Kidney epithelial cell (primary cell): ENCODE measurements around the gene C1QTNF5. TPM values are rescaled to one million over a fixed set of nuclear protein-coding genes. Genes with fewer than 3 reads are reported as not detected.

Experiments used
- DNase-seq: peaks from one replicate; pipeline ENCODE4 v3.0.0-alpha.2; 2010; ENCODE audit warnings: low read depth
- H3K27me3 ChIP-seq: 2 replicates; pipeline ENCODE4 v1.6.0; 2011; ENCODE audit warnings: low read length; ENCODE audit not compliant: control insufficient read depth, insufficient read depth
- H3K36me3 ChIP-seq: 2 replicates; pipeline ENCODE4 v1.5.1; 2011; ENCODE audit warnings: low read length; ENCODE audit not compliant: control insufficient read depth, insufficient read depth
- H3K4me3 ChIP-seq: 2 replicates; pipeline ENCODE4 v1.5.1; 2011; ENCODE audit warnings: low read depth, mild to moderate bottlenecking, control low read depth, low read length
- total RNA-seq: library from RNA; depleted of rRNA; stranded (reverse); fragments of >200 nt; gene quantifications from 2 replicates; pipeline ENCODE4 v1.2.3, GENCODE V29; 2015
- TF ChIP-seq, protein P1 (sequence below): IDR thresholded peaks from 2 replicates; pipeline ENCODE4 v1.5.1; 2011; ENCODE audit warnings: mild to moderate bottlenecking, moderate library complexity, low read length, control low read depth, inconsistent platforms; ENCODE audit not compliant: insufficient read depth, poor library complexity, severe bottlenecking

Gene C1QTNF5
- total RNA-seq, 1 donor from 2014 or later, result 2.9 TPM

DNA sequence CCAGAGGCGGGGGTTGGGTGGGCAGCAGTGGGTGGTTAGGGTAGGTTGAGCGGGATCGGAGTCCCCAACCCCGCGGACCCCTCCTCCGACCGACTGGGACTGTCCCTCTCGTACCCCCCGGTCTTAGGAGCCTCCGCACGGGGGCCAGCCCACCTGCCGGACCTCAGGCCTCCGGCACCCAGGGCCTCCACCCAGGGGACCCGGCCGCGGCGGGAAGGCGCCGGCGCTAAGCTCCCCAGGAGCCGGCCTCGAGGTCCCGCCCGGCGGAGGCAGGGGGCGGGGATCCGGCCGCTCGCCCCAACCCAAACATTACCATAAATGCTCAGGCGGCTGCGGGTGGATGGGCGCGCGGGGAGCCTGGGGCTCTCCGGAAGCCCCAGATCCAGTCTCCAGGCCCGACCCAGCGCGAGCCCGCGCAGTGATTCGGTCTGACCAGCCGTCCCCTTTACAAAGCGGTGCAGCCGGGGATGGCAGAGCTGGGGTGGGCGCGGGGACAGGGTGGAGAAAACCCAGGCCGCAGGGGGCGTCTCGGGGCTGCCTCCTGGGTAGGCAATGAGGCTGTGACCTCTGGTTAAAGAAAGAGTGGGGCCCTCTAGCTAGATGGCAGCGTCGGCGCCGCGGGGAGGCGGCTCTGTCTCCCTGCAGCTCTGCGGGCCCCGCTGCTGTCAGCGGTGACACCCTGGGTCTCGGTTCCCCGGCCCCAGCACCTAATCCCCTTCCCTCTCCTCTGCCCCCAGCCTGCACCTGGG lies 19.7 kb downstream of the C1QTNF5 start:
- no peaks in the 10 kb centered on the region for H3K36me3 ChIP-seq
- no peak for DNase-seq
- TF ChIP-seq, protein P1, sequence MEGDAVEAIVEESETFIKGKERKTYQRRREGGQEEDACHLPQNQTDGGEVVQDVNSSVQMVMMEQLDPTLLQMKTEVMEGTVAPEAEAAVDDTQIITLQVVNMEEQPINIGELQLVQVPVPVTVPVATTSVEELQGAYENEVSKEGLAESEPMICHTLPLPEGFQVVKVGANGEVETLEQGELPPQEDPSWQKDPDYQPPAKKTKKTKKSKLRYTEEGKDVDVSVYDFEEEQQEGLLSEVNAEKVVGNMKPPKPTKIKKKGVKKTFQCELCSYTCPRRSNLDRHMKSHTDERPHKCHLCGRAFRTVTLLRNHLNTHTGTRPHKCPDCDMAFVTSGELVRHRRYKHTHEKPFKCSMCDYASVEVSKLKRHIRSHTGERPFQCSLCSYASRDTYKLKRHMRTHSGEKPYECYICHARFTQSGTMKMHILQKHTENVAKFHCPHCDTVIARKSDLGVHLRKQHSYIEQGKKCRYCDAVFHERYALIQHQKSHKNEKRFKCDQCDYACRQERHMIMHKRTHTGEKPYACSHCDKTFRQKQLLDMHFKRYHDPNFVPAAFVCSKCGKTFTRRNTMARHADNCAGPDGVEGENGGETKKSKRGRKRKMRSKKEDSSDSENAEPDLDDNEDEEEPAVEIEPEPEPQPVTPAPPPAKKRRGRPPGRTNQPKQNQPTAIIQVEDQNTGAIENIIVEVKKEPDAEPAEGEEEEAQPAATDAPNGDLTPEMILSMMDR, result no peak
- H3K27me3 ChIP-seq, result no peaks in the 10 kb centered on the region
- H3K4me3 ChIP-seq, result peak overlapping the region; percentile 35

GRCh38 chr11:119320240-119320775 lies 20.4 kb downstream of the C1QTNF5 start:
- H3K4me3 ChIP-seq, result peak overlapping the region; percentile 35
- DNase-seq, result no peak
- H3K36me3 ChIP-seq, result no peaks in the 10 kb centered on the region
- TF ChIP-seq, protein P1, result no peak
- H3K27me3 ChIP-seq, result no peaks in the 10 kb centered on the region

GRCh38 chr11:119319700-119320239 lies 20.9 kb downstream of the C1QTNF5 start:
- TF ChIP-seq, protein P1, result no peak
- H3K4me3 ChIP-seq, result no peak overlapping the region

GRCh38 chr11:119319136-119319699 lies 21.5 kb downstream of the C1QTNF5 start:
- no peaks in the 10 kb centered on the region for H3K27me3 ChIP-seq
- no peak for DNase-seq
- no peaks in the 10 kb centered on the region for H3K36me3 ChIP-seq
- H3K4me3 ChIP-seq, result no peak overlapping the region
- TF ChIP-seq, protein P1, result no peak

More at GRCh38 chr11:119319700-119320239, 20.9 kb downstream of the C1QTNF5 start:
- Histone ChIP-seq H3K36me3 (no peaks in the 10 kb centered on the region), H3K27me3 (no peaks in the 10 kb centered on the region)
- no peak for DNase-seq

DNA sequence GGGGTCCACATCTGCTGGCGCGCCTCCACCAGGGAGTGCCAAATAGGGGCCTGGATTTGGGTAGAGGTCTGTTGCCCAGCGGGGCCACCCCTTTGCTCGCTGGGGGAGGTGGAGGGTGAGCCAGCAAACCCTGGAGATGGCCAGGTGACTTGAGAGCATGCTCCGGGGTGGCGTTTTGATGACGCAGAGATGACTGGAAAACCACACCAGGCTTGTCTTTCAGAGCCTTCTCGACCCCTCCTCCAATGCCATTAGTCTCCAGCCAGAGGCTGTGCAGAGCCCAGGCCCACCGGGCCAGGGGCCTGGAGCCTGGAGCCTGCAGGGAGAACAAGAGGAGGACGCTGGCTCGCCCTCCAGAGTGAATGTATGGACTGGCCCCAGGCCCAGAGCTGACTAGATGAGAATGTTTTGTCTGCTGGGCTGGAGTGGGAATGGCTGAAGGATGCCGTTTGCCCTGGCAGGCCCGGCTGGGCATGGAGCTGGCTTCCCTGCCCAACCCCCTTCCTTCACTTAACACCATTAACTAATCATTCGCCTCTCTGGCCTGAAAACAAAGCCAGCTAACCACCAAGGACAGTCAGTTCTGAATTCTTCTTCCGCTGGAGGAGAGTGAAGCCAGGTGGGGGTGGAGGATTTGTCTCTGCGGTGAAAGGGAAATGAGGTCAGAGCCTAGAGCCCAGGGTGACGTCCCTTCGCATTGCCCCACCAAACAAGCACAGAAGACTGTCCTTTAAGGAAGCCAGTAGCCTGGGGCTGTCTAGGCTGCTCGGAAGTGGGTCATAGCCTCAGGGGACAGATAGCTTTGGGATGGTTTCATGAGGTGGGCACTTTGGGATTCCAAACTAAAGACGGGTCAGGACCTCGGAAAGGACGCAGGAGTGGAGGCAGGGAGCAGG lies 22.2 kb downstream of the C1QTNF5 start:
- H3K27me3 ChIP-seq, result no peaks in the 10 kb centered on the region
- TF ChIP-seq, protein P1, result no peak
- no peaks in the 10 kb centered on the region for H3K36me3 ChIP-seq
- peak; percentile 58 for DNase-seq
- no peak overlapping the region for H3K4me3 ChIP-seq
